SK-N-SH treated with all-trans-retinoic acid at 6 μM for 48 hours (cell line): ENCODE results near the gene RNASE12.

Experiments used
- ATAC-seq: fragments of 200-7000 bp; cut with Tn5 transposase; 3 replicates; pipeline ENCODE4 v1.9.1; 2020; ENCODE audit warnings: mild to moderate bottlenecking, moderate library complexity
- ARNTL ChIP-seq: fragments of 450-650 bp; formaldehyde crosslinking; IDR thresholded peaks from 2 replicates; pipeline ENCODE4 v1.5.0; 2020; ENCODE audit warnings: low read depth, mild to moderate bottlenecking, moderate library complexity, borderline replicate concordance
- BACH2 ChIP-seq: fragments of 250-450 bp; sonication (Bioruptor Pico); IDR thresholded peaks from 2 replicates; pipeline ENCODE4 v1.9.0; 2021; ENCODE audit warnings: mild to moderate bottlenecking, borderline replicate concordance
- CREB5 ChIP-seq: fragments of 250-450 bp; sonication (Bioruptor Pico); IDR thresholded peaks from 2 replicates; pipeline ENCODE4 v1.5.1; 2020; ENCODE audit warnings: low read depth, mild to moderate bottlenecking, moderate library complexity
- CSDC2 ChIP-seq: fragments of 250-450 bp; sonication (Bioruptor Pico); IDR thresholded peaks from 2 replicates; pipeline ENCODE4 v1.5.0; 2020; ENCODE audit warnings: mild to moderate bottlenecking, moderate library complexity
- CSRNP3 ChIP-seq: fragments of 250-450 bp; sonication (Bioruptor Pico); IDR thresholded peaks from 2 replicates; pipeline ENCODE4 v1.5.1; 2021; ENCODE audit warnings: mild to moderate bottlenecking, moderate library complexity
- GLIS3 ChIP-seq: fragments of 250-450 bp; sonication (Bioruptor Pico); IDR thresholded peaks from 2 replicates; pipeline ENCODE4 v1.5.0; 2020; ENCODE audit warnings: mild to moderate bottlenecking, moderate library complexity
- ISL1 ChIP-seq: fragments of 250-450 bp; sonication (Bioruptor Pico); IDR thresholded peaks from 2 replicates; pipeline ENCODE4 v2.1.2; 2022; ENCODE audit warnings: mild to moderate bottlenecking, moderate library complexity
- PATZ1 ChIP-seq: fragments of 250-450 bp; sonication (Bioruptor Pico); IDR thresholded peaks from 2 replicates; pipeline ENCODE4 v1.8.0; 2020; ENCODE audit warnings: mild to moderate bottlenecking, moderate library complexity, borderline replicate concordance
- POU6F1 ChIP-seq: fragments of 250-450 bp; sonication (Bioruptor Pico); IDR thresholded peaks from 2 replicates; pipeline ENCODE4 v1.8.0; 2021; ENCODE audit warnings: low read depth, mild to moderate bottlenecking, moderate library complexity, borderline replicate concordance
- PPARA ChIP-seq: fragments of 250-450 bp; sonication (Bioruptor Pico); IDR thresholded peaks from 2 replicates; pipeline ENCODE4 v1.5.0; 2020; ENCODE audit warnings: mild to moderate bottlenecking, borderline replicate concordance
- RARB ChIP-seq: fragments of 250-450 bp; sonication (Bioruptor Pico); IDR thresholded peaks from 2 replicates; pipeline ENCODE4 v1.8.0; 2021; ENCODE audit warnings: mild to moderate bottlenecking, moderate library complexity
- SNAI2 ChIP-seq: fragments of 250-450 bp; sonication (Bioruptor Pico); IDR thresholded peaks from 2 replicates; pipeline ENCODE4 v1.5.0; 2020; ENCODE audit warnings: mild to moderate bottlenecking, moderate library complexity
- TCF4 ChIP-seq: fragments of 250-450 bp; sonication (Bioruptor Pico); IDR thresholded peaks from 2 replicates; pipeline ENCODE4 v1.8.0; 2021; ENCODE audit warnings: mild to moderate bottlenecking, moderate library complexity, borderline replicate concordance
- TOX ChIP-seq: fragments of 250-450 bp; sonication (Bioruptor Pico); IDR thresholded peaks from 2 replicates; pipeline ENCODE4 v1.8.0; 2021; ENCODE audit warnings: mild to moderate bottlenecking, moderate library complexity, borderline replicate concordance
- TSHZ2 ChIP-seq: fragments of 250-450 bp; sonication (Bioruptor Pico); IDR thresholded peaks from 2 replicates; pipeline ENCODE4 v1.5.0; 2020; ENCODE audit warnings: mild to moderate bottlenecking, moderate library complexity
- ZC3H10 ChIP-seq: fragments of 250-450 bp; sonication (Bioruptor Pico); IDR thresholded peaks from 2 replicates; pipeline ENCODE4 v1.5.1; 2021; ENCODE audit warnings: mild to moderate bottlenecking, moderate library complexity
- ZFP3 ChIP-seq: fragments of 250-450 bp; sonication (Bioruptor Pico); IDR thresholded peaks from 2 replicates; pipeline ENCODE4 v1.5.0; 2020; ENCODE audit warnings: mild to moderate bottlenecking, moderate library complexity
- ZFP30 ChIP-seq: fragments of 450-650 bp; formaldehyde crosslinking; IDR thresholded peaks from 2 replicates; pipeline ENCODE4 v1.5.0; 2022; ENCODE audit warnings: mild to moderate bottlenecking, moderate library complexity
- ZNF565 ChIP-seq: fragments of 450-650 bp; formaldehyde crosslinking; conservative IDR thresholded peaks from 2 replicates; pipeline ENCODE4 v1.5.0; 2020; ENCODE audit warnings: low read depth, mild to moderate bottlenecking, moderate library complexity
- ZNF70 ChIP-seq: fragments of 450-650 bp; formaldehyde crosslinking; IDR thresholded peaks from 2 replicates; pipeline ENCODE4 v1.5.0; 2020; ENCODE audit warnings: mild to moderate bottlenecking, moderate library complexity
- ZNF8 ChIP-seq: fragments of 450-650 bp; formaldehyde crosslinking; IDR thresholded peaks from 2 replicates; pipeline ENCODE4 v1.5.0; 2020; ENCODE audit warnings: mild to moderate bottlenecking, moderate library complexity

RNASE12 gene

GRCh38 chr14:20618271-20618749, 27.1 kb upstream of the RNASE12 start:
- no peak for ATAC-seq
- no peak for TF ChIP-seq CREB5
- no peak for TF ChIP-seq ZNF8 (CRISPR knock-in tag)
- TF ChIP-seq POU6F1 (CRISPR knock-in tag) = no peak
- TF ChIP-seq ARNTL = no peak
- TF ChIP-seq RARB (CRISPR knock-in tag) = no peak
- no peak for TF ChIP-seq CSRNP3 (CRISPR knock-in tag)
- no peak for TF ChIP-seq CSDC2 (CRISPR knock-in tag)
- no peak for TF ChIP-seq ZC3H10 (CRISPR knock-in tag)
- no peak for TF ChIP-seq SNAI2 (CRISPR knock-in tag)
- TF ChIP-seq ZFP3 = no peak
- no peak for TF ChIP-seq GLIS3 (CRISPR knock-in tag)
- no peak for TF ChIP-seq PATZ1
- no peak for TF ChIP-seq ZFP30 (CRISPR knock-in tag)
- TF ChIP-seq TCF4 (CRISPR knock-in tag) = no peak
- no peak for TF ChIP-seq PPARA (CRISPR knock-in tag)
- no peak for TF ChIP-seq BACH2 (CRISPR knock-in tag)
- TF ChIP-seq, all 23 proteins: peak for 0

- no peak for ATAC-seq
- no peak for TF ChIP-seq ZNF8 (CRISPR knock-in tag)
- TF ChIP-seq PATZ1 = no peak
- TF ChIP-seq ZNF70 (CRISPR knock-in tag) = no peak
- no peak for TF ChIP-seq ZFP30 (CRISPR knock-in tag)
- TF ChIP-seq ISL1 = no peak
- TF ChIP-seq ARNTL = no peak
- TF ChIP-seq RARB (CRISPR knock-in tag) = no peak
- TF ChIP-seq SNAI2 (CRISPR knock-in tag) = no peak
- no peak for TF ChIP-seq ZFP3
- TF ChIP-seq TSHZ2 (CRISPR knock-in tag) = no peak
- TF ChIP-seq BACH2 (CRISPR knock-in tag) = no peak
- no peak for TF ChIP-seq PPARA (CRISPR knock-in tag)
- TF ChIP-seq CSDC2 (CRISPR knock-in tag) = no peak
- TF ChIP-seq ZNF565 (CRISPR knock-in tag) = no peak
- no peak for TF ChIP-seq TOX (CRISPR knock-in tag)
- no peak for TF ChIP-seq ZC3H10 (CRISPR knock-in tag)
- TF ChIP-seq GLIS3 (CRISPR knock-in tag) = no peak
These were observed 26.2 kb upstream of the RNASE12 start for GRCh38 chr14:20617138-20618003.
